HCT116 (cell line): ENCODE results near the gene CA10.

ENCODE experiments used
- CBX3 ChIP-seq: IDR thresholded peaks from 2 replicates; pipeline ENCODE4 v1.6.1; 2012; ENCODE audit warnings: low read depth
- CEBPB ChIP-seq: IDR thresholded peaks from 2 replicates; pipeline ENCODE4 v1.6.1; 2012; ENCODE audit warnings: low read depth
- CTCF ChIP-seq, 3 experiments: fragments of 200-600 bp in 1 of 3; sonication (generic) in 1 of 3; IDR thresholded peaks in 2 of 3; conservative IDR thresholded peaks in 1 of 3; 2 replicates each; pipeline ENCODE4 v1.5.1; 2012 to 2017; ENCODE audit warnings: low read depth in 2 of 3, low read length in 2 of 3, antibody characterized with exemption in 1 of 3, borderline replicate concordance in 1 of 3, control low read depth in 1 of 3, mild to moderate bottlenecking in 1 of 3, mixed read lengths in 1 of 3, mixed run types in 1 of 3, moderate library complexity in 1 of 3; ENCODE audit not compliant: insufficient read depth in 1 of 3
- FOSL1 ChIP-seq: IDR thresholded peaks from 2 replicates; pipeline ENCODE4 v1.6.1; 2012; ENCODE audit warnings: low read depth
- JUND ChIP-seq: IDR thresholded peaks from 2 replicates; pipeline ENCODE4 v1.6.1; 2012
- MAX ChIP-seq: IDR thresholded peaks from 2 replicates; pipeline ENCODE4 v1.6.1; 2012
- POLR2A ChIP-seq: IDR thresholded peaks from 2 replicates; pipeline ENCODE4 v1.7.0; 2011; ENCODE audit warnings: borderline replicate concordance; ENCODE audit not compliant: insufficient read depth, insufficient read length; ENCODE audit errors: extremely low read depth
- POLR2AphosphoS5 ChIP-seq: IDR thresholded peaks from 2 replicates; pipeline ENCODE4 v1.6.1; 2011; ENCODE audit warnings: mild to moderate bottlenecking, low read depth, low read length, moderate library complexity
- RAD21 ChIP-seq: IDR thresholded peaks from 2 replicates; pipeline ENCODE4 v1.6.1; 2012; ENCODE audit warnings: low read depth, mild to moderate bottlenecking
- SP1 ChIP-seq: IDR thresholded peaks from 2 replicates; pipeline ENCODE4 v1.6.1; 2012; ENCODE audit warnings: low read depth
- YY1 ChIP-seq: IDR thresholded peaks from 2 replicates; pipeline ENCODE4 v1.6.1; 2011; ENCODE audit warnings: low read length, low read depth, moderate library complexity, mild to moderate bottlenecking; ENCODE audit not compliant: insufficient replicate concordance; ENCODE audit errors: extremely low read depth
- ZFX ChIP-seq: fragments of 450-650 bp; IDR thresholded peaks from 2 replicates; pipeline ENCODE4 v1.6.1; 2017
- TF ChIP-seq, protein P1 (sequence below): IDR thresholded peaks from 2 replicates; pipeline ENCODE4 v1.6.1; 2012; ENCODE audit warnings: low read depth

GRCh38 chr17:52134641-52135040 is 23.9 kb downstream of the CA10 start:
- no peak for TF ChIP-seq RAD21
- TF ChIP-seq FOSL1 = no peak
- no peak for TF ChIP-seq CTCF (IDR thresholded peaks at IDR 0.05 in 2 of 3, conservative IDR thresholded peaks at IDR 0.05 in 1 of 3; ENCODE audit: borderline replicate concordance in 1 of 3, insufficient read depth in 1 of 3, low read depth in 2 of 3, low read length in 2 of 3)
- TF ChIP-seq CBX3 = no peak
- no peak for TF ChIP-seq MAX
- TF ChIP-seq POLR2A = no peak
- no peak for TF ChIP-seq POLR2AphosphoS5
- TF ChIP-seq, protein P1, sequence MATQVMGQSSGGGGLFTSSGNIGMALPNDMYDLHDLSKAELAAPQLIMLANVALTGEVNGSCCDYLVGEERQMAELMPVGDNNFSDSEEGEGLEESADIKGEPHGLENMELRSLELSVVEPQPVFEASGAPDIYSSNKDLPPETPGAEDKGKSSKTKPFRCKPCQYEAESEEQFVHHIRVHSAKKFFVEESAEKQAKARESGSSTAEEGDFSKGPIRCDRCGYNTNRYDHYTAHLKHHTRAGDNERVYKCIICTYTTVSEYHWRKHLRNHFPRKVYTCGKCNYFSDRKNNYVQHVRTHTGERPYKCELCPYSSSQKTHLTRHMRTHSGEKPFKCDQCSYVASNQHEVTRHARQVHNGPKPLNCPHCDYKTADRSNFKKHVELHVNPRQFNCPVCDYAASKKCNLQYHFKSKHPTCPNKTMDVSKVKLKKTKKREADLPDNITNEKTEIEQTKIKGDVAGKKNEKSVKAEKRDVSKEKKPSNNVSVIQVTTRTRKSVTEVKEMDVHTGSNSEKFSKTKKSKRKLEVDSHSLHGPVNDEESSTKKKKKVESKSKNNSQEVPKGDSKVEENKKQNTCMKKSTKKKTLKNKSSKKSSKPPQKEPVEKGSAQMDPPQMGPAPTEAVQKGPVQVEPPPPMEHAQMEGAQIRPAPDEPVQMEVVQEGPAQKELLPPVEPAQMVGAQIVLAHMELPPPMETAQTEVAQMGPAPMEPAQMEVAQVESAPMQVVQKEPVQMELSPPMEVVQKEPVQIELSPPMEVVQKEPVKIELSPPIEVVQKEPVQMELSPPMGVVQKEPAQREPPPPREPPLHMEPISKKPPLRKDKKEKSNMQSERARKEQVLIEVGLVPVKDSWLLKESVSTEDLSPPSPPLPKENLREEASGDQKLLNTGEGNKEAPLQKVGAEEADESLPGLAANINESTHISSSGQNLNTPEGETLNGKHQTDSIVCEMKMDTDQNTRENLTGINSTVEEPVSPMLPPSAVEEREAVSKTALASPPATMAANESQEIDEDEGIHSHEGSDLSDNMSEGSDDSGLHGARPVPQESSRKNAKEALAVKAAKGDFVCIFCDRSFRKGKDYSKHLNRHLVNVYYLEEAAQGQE = no peak
- TF ChIP-seq CEBPB = no peak
- no peak for TF ChIP-seq YY1
- TF ChIP-seq JUND = no peak
- no peak for TF ChIP-seq ZFX
- TF ChIP-seq SP1 = no peak
